Measurements from ENCODE around the gene AMY1A. TPM values are rescaled to one million over a fixed set of nuclear protein-coding genes. Genes with fewer than 3 reads are reported as not detected.
"Not testable (repeated sequence)": the region's sequence is repeated elsewhere in the genome, so short reads cannot be mapped to it uniquely, and the experiment has no call there.

Gene AMY1A
- not detected for polyA plus RNA-seq (ENCODE audit: insufficient read length)

DNA sequence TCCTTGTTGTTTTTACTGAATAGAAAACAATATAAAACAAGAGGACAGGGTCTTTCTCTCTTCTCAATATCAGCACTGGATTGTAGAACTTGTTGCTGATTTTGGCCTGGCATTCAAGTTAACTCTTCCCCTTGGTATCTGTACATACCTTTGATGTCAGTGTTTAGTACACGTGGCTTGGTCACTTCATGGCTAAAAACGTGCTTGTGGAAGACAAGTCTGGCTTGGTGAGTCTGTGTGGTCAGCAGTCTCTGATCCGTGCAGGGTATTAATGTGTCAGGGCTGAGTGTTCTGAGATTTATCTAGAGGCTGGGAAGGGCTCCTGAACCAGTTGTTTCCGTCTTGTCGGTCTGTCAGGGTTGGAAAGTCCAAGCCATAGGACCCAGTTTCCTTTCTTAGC lies at the start of gene AMY1A:
AMY1A (plus strand) TSS at position 301 of the 400 bp plus-strand sequence. CDS start 571 bp downstream, outside the sequence.
- not testable (repeated sequence) for DNase-seq (ENCODE audit: low read depth)

DNA sequence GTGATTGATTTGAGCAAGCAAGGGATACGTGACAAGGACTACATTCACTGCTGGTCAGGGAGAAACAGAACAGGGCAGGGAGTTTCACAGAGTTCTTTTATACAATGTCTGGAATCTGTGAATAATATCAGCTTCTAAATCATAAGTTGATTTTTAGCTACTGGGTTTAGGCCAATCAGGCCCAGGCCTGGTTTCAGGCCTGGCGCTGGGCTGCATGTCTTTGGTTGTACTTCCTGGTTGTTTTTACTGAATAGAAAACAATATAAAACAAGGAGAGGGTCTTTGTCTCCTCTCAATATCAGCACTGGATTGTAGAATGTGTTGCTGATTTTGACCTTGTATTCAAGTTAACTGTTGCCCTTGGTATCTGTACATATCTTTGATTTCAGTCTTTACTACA lies 39.2 kb upstream of the AMY1A start:
- no peak for DNase-seq (ENCODE audit: low read depth)

DNA sequence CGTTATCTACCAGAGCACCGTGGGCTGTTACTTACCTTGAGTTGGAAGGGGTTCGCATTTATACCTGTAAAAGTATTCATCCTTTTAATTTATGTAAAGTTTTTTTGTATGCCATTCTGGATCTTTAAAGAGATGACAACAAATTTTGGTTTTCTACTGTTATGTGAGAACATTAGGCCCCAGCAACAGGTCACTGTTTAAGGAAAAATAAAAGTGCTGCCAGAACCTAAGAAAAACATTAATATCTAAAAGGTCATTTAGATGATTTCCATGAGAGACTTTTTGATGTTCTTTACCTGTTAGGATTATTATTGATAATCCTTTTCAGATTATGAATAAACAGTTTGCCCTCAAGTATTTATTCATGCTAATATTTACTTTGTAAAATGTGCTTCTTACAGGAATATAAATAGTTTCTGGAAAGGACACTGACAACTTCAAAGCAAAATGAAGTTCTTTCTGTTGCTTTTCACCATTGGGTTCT lies 38.5 kb upstream of the AMY1A start, which contains the start of gene AMY2A:
AMY2A (plus strand) TSS at position 434 of the 484 bp plus-strand sequence; CDS start at position 448, 14 bp downstream.
- not testable (repeated sequence) for DNase-seq (ENCODE audit: low read depth)

GRCh38 chr1:103627436-103627835 lies 28.1 kb upstream of the AMY1A start:
- not testable (repeated sequence) for DNase-seq (ENCODE audit: low read depth)

DNA sequence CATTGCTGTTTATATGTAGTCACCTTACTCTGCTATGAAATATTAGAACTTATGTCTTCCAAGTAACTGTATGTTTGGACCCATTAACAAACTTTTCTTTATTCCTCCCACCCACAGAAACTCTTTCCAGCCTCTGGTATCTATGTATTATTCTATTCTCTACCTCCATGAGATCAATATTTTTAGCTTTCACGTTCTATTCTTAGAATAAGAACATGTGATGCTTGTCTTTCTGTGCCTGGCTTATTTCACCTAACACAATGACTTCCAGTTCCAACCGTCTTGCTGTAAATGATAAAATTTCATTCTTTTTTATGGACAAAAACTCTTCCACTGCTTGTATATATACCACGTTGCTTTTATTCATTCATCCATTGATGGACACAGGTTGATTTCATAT lies 14.4 kb upstream of the AMY1A start:
- not testable (repeated sequence) for DNase-seq (ENCODE audit: low read depth)

DNA sequence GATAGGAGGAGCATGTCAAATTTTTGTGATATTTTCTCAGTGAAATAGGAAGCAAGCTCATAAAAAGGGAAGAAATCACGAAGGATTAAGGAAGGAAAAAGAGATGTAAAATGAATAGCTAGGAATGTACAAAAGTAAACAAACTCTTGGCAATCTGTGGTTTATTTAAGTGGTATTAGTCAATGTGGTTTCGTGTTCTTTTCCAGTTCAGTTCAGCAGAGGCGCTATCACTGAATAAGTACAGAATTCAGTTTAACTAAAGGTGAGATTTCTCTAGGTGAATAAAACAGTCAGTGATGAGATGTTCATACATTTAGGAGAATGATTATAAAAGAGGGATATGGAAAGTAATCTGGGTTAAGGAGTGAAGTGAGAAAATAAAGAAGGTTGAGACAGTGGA lies 11.7 kb upstream of the AMY1A start:
- DNase-seq (ENCODE audit: low read depth): not testable (repeated sequence)

DNA sequence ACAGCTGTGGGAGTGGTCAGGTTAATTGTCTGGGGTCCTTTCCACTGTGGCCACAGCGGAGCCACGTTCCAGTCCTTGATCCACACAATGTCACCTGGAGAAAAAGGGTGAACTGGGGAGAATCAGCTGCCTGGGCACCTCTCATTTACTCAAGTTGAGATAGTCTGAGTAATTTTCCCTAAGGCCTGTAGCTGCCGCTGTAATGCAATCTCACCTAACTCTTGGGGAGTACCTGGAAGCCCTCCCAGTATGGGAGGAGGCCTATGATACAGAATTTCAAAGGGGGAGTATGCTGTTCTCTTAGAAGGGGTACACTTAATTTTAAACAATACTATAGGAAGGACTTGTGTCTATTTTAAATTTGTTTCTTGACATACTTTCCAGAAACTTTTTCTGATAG lies 5.3 kb upstream of the AMY1A start:
- DNase-seq (ENCODE audit: low read depth): not testable (repeated sequence)

DNA sequence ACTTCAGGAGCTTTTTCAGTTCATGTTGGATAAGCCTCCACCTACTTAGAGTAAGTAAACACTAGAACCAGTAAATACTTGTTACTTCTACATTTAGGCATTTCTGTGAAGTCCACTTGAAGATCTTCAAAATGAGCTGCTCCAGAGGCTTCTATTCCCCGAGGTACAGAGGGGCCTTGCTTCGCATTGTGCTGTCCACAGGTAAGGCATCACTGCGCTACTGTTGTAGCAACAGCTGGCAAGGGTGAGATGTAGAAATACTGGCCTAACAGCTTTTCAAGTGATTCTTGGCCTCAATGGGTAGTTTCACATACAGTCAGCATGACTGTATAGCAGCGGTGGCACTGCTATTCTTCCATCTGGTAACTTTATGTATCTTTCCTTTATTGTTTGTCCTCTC lies 4.7 kb upstream of the AMY1A start:
- DNase-seq (ENCODE audit: low read depth): not testable (repeated sequence)

- not testable (repeated sequence) for DNase-seq (ENCODE audit: low read depth)
Measured at GRCh38 chr1:103654133-103654532, 1.4 kb upstream of the AMY1A start.

- DNase-seq (ENCODE audit: low read depth): not testable (repeated sequence)
Measured at GRCh38 chr1:103676335-103676734, 20.8 kb downstream of the AMY1A start.

DNA sequence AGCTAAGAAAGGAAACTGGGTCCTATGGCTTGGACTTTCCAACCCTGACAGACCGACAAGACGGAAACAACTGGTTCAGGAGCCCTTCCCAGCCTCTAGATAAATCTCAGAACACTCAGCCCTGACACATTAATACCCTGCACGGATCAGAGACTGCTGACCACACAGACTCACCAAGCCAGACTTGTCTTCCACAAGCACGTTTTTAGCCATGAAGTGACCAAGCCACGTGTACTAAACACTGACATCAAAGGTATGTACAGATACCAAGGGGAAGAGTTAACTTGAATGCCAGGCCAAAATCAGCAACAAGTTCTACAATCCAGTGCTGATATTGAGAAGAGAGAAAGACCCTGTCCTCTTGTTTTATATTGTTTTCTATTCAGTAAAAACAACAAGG lies 40.5 kb downstream of the AMY1A start, which contains the start of gene AMY1B:
AMY1B (minus strand) TSS at position 101 of the 400 bp plus-strand sequence. CDS start 571 bp downstream, outside the sequence.
- not testable (repeated sequence) for DNase-seq (ENCODE audit: low read depth)

DNA sequence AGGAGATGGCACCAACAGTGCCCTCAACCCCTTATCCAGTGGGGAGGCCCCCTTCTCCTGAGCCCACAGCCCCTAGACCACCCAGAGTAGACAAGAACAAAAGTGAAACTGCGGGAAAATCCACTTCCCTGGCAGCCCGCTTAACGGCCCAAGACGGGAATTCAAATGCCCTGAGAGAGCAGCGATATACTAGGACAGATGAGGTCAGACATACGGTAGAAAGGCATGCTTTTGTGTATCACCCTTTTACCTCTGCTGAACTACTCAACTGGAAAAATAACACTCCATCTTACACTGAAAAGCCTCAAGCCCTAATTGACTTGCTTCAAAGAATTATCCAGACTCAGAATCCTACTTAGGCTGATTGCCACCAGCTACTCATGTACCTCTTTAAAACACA lies 41.9 kb downstream of the AMY1A start:
- not testable (repeated sequence) for DNase-seq (ENCODE audit: low read depth)

GRCh38 chr1:103700669-103701068 lies 45.1 kb downstream of the AMY1A start:
- not testable (repeated sequence) for DNase-seq (ENCODE audit: low read depth)

- not testable (repeated sequence) for DNase-seq (ENCODE audit: low read depth)
Measured at GRCh38 chr1:103701256-103701655, 45.7 kb downstream of the AMY1A start.

- DNase-seq (ENCODE audit: low read depth): not testable (repeated sequence)
Measured at GRCh38 chr1:103707670-103708069, 52.1 kb downstream of the AMY1A start.

DNA sequence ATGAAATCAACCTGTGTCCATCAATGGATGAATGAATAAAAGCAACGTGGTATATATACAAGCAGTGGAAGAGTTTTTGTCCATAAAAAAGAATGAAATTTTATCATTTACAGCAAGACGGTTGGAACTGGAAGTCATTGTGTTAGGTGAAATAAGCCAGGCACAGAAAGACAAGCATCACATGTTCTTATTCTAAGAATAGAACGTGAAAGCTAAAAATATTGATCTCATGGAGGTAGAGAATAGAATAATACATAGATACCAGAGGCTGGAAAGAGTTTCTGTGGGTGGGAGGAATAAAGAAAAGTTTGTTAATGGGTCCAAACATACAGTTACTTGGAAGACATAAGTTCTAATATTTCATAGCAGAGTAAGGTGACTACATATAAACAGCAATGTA lies 54.8 kb downstream of the AMY1A start:
- DNase-seq (ENCODE audit: low read depth): not testable (repeated sequence)

Other genes starting within 250 kb of the AMY1A start
- gene RNPC3, start 130.1 kb upstream of the AMY1A start, polyA plus RNA-seq (ENCODE audit: insufficient read length): 28.6 TPM
- 20.8 TPM for gene AMY2B, start 84.2 kb upstream of the AMY1A start, polyA plus RNA-seq (ENCODE audit: insufficient read length)
- not detected for gene AMY2A, start 38.3 kb upstream of the AMY1A start, polyA plus RNA-seq (ENCODE audit: insufficient read length)
- gene AMY1B, start 40.5 kb downstream of the AMY1A start, polyA plus RNA-seq (ENCODE audit: insufficient read length): not detected
- gene AMY1C, start 94.1 kb downstream of the AMY1A start, polyA plus RNA-seq (ENCODE audit: insufficient read length): not detected